ENCODE measurements around the gene CNDP2.

DNA sequence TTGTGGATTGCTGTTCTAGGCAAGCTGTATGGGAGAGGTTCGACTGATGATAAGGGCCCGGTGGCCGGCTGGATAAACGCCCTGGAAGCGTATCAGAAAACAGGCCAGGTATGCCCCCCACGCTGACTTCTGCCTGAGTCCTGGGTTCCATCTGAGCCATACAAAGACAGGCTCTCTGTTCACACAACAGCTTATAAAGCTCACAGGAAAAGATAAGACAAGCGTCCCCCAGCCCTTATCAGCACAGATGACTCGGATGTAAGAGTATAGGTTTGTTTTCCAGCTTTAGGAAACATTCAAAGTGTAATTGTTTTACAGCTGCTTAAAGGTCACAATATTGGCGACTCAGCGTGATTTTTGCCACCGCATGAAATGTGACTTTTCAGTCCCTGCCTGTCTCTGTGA is 12.7 kb downstream of the CNDP2 start:
- no peak for TF ChIP-seq EZH2 (IDR thresholded peaks at IDR 0.05; ENCODE audit: insufficient read depth, poor library complexity, severe bottlenecking)
- TF ChIP-seq EZH2phosphoT487 (IDR thresholded peaks at IDR 0.05; ENCODE audit: insufficient read depth, low read depth), result no peak
